Measurements from ENCODE around the gene SCMH1.

The SCMH1 gene

DNA sequence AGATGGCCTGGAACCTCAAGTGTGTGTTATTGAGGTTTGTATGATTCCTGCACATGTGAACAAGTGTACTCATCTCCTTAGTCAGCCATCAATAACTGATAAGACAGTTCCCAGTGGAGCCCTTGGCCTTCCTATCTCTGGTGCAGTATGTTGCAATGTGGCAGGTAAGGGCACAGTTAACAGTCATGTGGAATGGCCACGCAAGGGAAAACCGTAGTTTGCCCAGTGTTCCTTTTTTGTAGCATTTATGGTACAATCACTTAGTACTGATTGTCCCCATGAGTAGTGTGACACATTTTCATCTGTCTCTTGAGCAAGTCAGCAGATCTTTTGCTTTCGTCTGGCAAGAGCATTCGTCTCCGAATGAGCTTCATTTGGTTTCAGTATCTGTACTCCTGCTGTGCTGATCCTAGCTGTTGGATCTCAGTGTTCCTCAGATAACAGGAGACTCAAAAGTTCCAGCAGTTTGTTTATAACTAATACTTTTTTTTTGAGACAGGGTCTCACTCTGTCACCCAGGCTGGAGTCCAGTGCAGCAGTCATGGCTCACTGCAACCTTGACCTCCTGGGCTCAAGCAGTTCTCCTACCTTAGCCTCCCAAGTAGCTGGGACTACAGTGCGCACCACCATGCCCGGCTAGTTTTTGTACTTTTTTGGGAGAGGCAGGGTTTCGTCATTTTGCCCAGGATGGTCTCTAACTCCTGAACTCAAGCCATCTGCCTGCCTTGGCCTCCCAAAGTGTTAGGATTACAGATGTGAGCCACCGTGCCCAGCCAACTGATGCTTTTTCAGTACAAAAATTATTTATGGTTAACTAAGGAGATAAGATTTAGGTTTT is 254.4 kb downstream of the SCMH1 start:
- DNase-seq, result no peak

GRCh38 chr1:40986956-40987355 is 255.2 kb downstream of the SCMH1 start:
- no peak for DNase-seq

GRCh38 chr1:40986328-40986783 is 255.8 kb downstream of the SCMH1 start:
- no peak for DNase-seq

- DNase-seq, result no peak
Observed at GRCh38 chr1:40985875-40986274, 256.2 kb downstream of the SCMH1 start.

- peak; percentile 43 for DNase-seq
Observed at GRCh38 chr1:40985161-40985560, 256.9 kb downstream of the SCMH1 start.

GRCh38 chr1:40984531-40984930 is 257.6 kb downstream of the SCMH1 start:
- DNase-seq, result no peak

- no peak for DNase-seq
Observed at GRCh38 chr1:40984066-40984465, 258.0 kb downstream of the SCMH1 start.

DNA sequence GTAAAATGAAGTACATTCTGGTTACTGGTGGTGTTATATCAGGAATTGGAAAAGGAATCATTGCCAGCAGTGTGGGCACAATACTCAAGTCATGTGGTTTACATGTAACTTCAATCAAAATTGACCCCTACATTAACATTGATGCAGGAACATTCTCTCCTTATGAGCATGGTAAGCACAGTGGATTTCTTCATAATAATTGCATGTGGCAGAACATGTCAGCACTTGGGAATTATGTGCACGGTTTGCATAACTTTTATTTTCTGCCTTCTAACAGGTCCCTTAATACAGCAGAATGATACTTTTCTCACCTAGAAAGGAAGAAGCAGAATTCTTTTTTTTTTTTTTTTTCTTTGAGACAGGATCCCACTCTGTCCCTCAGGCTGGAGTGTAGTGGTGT is 258.8 kb downstream of the SCMH1 start:
- DNase-seq, result no peak

- DNase-seq, result no peak
Observed at GRCh38 chr1:40982721-40983120, 259.4 kb downstream of the SCMH1 start.

DNA sequence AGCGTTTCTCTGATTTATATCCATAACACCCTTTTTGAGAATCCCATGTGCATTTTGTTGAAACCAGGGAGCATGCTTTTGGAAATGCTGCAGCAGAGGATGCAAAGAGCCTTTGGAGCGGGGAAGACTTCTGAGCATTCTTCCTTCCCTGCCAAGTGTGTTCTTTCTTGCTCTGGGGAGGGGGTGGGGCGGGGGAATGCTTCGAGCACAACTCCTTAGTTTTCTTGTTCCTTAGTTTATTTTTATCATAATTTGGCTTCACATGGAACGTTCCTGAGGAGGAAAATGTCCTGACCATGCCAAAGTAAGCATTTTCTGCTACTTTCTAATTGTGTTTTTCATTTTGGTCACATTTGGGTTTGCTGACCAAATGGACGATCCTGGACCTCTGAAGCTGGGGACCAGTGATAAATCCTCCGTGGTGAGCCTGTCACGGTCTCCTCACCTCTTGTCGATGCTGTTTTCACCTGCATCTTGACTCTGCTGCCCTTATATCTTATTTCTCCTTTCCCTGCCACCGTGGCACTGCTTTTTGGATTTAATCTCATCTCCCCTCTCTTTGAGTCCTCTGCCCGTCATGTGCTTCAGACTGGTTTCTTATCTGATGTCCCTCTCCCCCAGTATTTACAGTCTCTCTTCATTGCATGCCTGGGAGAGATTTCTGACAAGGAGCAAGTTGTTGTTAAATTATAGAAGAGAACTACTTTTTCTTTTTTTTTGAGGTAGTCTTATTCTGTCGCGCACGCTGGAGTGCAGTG is 260.2 kb downstream of the SCMH1 start:
- DNase-seq, result no peak

DNA sequence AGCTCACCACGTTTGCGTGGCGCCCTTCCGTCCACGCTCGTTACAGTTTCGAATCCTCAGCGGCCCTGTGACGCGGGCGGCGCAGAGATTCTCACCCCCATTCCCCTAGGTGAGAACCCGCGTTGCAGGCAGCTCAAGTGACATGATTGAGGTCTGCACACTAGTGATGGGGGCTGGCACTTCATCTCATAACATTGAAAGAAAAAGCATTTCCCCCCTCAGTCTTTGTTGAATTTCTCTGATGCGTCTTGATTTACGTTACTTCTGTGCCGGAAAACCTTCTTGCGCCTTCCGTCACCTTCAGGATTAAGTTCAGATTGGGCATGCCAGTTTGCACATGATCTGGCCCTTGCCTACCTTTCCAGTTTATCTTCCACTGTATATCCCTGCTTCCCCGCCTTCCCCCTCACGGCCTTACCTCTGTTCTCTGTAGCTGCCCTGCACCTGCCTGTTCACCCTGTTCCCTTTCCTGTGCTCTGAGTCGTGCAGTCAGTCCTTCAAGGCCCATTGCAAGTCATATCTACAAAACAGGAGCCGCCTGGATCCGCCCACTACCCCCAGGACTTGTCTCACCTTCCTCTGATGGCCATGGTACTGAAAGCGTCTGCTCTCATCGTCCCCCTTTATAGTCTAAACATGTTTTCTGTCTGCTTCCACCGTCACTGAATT is 261.5 kb downstream of the SCMH1 start:
- peak; percentile 51 for DNase-seq

DNA sequence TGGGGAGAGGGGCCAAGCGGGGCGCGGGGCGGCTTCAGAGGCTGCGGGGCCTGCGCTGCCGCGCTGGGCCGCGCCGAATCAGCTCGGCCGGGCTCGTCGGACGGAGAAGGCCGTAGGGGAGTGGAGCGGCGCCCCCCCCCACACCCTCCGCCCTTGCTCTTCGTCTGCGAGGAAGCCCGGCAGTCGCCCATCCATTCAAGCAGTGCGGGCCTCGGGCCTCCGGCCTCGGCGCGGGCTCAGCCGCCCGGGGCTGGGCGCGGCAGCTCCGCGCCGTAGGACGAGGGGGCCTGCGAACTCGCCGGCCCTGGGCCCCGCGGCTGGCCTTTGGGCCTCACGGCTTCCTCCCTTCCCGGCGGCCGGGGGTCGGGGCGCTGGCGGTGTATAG is 262.0 kb downstream of the SCMH1 start:
- no peak for DNase-seq

- DNase-seq, result peak; percentile 98
Observed at GRCh38 chr1:40979241-40980067, 262.7 kb downstream of the SCMH1 start, which contains the start of gene CTPS1. CTPS1 (plus strand) TSS chr1:40979696; CDS start chr1:40983291, 3,595 bp downstream.

- no peak for DNase-seq
Observed at GRCh38 chr1:40978886-40979240, 263.2 kb downstream of the SCMH1 start.

GRCh38 chr1:40977716-40978115 is 264.4 kb downstream of the SCMH1 start:
- no peak for DNase-seq

All from NCI-H1092 treated with DMSO at 0.1 percent for 48 hours (cell line).